Dedifferentiated amniotic fluid mesenchymal stem cell (primary cell): ENCODE results near the gene C7orf25.

Source experiments
- DNase-seq: peaks from one replicate; pipeline ENCODE4 v3.0.0-alpha.2; 2016; ENCODE audit errors: extremely low spot score

C7orf25 gene

GRCh38 chr7:42911454-42912447 lies at the start of gene C7orf25:
TSS of gene C7orf25 (minus strand) at chr7:42912070. CDS start at chr7:42910900, 1,170 bp downstream.
- peak; percentile 90 for DNase-seq

DNA sequence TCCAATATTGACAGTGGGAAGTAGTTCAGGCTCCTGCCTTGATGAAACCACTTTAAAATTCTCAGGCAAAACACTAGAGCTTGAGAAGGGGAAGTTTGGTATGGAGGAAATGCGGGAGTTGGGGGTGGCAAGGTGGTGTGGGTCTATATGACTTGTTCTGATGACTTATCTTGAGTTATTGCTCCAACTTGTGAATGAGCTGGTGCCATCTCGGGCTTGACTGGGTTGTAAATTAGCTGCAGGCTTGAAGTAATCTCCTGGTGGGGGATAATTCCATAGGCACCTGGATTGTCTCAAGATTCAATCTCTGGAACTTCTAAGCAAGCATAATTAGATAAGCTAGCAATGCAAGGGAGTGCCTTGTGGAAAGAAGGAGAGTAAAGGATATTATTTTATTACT lies 49.3 kb upstream of the C7orf25 start:
- DNase-seq: no peak

DNA sequence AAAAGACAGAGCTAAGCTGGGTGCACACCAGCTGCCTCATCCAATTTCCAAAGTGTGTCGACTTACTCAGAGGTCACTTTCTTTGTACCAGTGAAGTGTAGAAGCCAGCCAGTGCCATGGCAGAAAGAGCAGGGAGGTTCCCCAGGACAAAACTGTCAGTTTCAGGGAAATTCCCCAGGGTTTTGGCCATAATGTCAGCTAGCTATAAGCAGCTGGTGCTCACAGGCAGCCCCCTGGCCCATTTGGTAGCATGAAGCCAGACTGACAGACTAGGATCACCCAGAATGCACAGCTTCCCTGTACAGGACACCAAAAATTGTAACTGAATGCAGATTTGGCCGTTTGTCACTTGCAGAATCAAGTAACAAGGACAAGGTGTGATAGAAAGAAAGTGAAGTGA lies 48.9 kb upstream of the C7orf25 start:
- DNase-seq: no peak

DNA sequence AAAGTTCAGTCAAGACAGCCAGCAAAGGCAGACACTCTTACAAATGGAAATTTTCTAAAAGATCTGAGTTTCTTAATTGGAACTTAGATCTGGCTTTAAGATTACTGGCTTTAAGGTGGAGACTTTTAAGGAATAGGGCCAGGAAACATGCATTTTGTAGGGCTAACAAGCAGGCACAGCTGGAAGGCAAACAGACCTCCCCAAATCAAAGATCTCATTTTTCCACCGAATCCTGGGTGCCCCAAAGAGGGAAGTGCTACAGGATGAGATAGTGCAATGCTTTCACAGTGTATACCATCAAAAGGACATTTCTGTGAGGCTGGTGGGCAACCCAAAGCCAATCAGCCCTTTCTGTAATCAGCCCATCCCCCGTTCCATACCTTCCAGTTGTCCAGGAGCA lies 47.7 kb upstream of the C7orf25 start:
- DNase-seq: no peak

DNA sequence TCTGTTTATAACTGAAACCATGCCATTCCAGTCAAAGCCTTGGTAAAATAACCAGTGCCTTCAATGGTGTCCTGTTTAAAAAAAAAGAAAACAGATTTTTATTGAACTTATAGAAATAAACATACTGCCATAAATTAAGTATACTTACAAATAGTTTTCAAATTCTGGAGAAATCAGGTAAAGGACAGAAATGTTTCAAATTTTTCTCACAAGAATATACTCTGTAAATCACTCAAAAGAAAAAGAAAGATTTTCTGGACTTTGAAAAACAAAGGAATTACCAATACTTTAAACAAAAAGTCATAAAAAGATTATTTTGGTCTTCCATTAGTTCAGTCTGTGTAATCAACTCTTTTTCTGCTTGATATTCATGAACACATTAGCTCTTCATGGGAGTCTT lies 44.2 kb upstream of the C7orf25 start:
- no peak for DNase-seq

DNA sequence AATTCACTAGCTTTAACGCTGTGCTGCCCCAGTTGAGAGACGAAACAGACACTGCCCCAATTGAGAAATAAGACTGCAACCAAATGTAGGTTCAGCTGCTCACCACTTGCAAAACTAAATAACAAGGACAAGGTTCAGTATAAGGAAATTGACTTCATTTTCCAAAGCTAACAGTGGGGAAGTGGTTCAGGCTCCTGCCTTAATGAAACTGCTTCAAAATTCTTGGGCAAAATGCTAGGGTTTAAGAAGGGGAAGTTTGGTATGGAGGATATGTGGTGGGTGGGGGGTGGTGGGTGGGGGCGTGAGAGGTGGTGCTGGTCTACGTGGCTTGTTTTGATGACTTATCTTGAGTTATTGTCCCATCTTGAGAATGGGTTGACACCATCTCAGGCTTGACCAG lies 42.1 kb upstream of the C7orf25 start:
- DNase-seq: no peak

- DNase-seq: no peak
Measured at GRCh38 chr7:42952328-42952727, 40.5 kb upstream of the C7orf25 start.

DNA sequence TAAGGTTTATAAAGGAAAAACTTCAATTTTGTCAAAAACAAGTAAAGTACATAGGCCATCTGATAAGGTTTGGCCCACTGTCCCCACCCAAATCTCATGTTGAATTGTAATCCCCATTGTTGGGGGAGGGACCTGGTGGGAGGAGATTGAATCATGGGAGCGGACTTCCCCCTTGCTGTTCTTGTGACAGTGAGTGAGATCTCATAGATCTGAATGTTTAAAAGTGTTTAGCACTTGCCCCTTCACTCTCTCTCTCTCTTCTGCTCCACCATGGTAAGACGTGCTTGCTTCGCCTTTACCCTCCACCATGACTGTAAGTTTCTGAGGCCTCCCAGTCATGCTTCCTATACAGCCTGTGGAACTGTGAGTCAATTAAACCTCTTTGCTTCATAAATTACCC lies 38.5 kb upstream of the C7orf25 start:
- DNase-seq: no peak

DNA sequence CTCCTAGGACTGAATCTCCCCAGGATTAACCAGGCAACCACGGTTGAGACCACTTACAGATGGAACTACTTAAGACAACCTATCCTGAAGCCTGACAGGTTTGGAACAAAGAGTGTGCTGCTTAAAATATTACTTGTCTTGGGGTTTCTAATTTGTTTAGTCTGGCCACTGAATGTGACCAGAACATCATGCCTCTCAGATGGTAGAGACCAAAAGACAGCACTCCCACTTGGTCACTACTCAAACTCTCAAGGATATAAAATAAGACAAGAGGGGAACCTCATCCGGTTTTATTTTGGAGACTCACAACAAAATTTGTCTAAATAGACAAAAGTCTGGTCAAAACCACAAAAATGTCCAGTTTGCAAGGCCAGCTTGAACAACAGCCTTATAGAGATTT lies 35.7 kb upstream of the C7orf25 start:
- no peak for DNase-seq

DNA sequence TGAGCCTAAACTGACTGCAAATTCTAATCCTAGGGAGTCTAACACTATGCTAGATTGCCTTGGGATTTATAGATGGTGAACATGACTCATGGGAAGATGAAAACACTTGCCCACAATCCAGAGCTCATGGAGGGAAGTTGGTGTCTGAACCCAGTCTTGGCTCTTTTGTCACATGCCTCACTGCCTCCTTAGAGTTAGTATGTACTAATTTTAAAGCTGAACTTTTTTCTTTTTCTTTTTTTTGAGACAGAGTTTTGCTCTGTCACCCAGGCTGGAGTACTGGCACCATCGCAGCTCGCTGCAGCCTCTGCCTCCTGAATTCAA lies 34.7 kb upstream of the C7orf25 start:
- no peak for DNase-seq

GRCh38 chr7:42945821-42946626 lies 34.2 kb upstream of the C7orf25 start:
- DNase-seq: no peak

- DNase-seq: peak; percentile 70
Measured at GRCh38 chr7:42940985-42941847, 29.3 kb upstream of the C7orf25 start.

GRCh38 chr7:42939457-42940240 lies 27.8 kb upstream of the C7orf25 start:
- no peak for DNase-seq

DNA sequence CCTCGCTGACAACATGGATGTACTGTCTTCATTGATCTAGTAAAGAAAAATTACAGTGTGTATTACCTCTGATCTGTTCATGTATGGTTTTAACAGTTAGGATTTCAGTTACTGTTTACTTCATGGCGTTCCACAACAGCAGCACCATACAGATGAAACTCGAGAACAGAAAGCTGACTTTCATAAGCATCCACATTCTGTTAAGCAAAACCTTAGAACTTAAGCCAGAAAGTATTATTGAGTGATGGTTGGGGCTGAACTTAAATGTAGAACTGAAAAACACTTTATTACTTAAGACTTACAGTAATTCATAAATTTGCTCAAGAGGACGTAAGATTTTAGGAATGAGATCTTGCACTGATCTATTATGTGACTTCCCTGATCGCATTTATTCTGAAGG lies 24.0 kb upstream of the C7orf25 start:
- DNase-seq: no peak

- no peak for DNase-seq
Measured at GRCh38 chr7:42934291-42934690, 22.4 kb upstream of the C7orf25 start.

- no peak for DNase-seq
Measured at GRCh38 chr7:42932811-42933591, 21.1 kb upstream of the C7orf25 start.

DNA sequence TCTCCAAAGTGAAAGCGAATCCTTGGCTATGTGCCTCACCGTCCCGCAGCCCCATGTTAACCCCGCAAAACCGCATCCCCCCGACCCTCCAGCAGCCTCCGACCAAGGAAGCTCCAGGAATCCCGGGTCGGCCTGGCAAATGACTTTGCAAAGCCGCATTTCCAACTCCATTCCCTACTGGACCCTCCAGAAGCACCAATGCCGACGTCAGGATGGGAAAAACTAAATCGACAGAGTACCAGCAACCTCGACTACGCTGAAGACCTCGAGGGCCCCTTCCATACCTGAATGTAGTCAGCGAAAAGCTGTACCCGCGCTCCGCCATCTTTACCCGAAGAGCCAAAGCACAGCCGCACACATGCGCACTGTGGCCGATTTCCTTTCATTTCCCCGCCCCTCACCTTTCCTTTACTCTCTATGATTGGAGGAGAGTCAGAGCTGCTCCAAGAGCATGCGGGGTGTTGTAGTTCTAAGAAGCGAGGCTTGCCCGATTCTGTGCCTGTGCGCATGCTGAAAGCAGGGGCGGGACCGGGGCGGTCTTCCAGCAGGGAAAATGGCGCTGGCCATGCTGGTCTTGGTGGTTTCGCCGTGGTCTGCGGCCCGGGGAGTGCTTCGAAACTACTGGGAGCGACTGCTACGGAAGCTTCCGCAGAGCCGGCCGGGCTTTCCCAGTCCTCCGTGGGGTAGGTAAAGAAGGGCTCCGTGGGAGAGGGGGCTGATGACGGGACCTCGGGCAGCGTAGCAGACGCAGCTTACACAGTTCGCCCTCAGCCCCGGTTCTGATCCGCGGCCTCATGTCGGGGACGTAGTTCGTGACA lies 20.2 kb upstream of the C7orf25 start, which contains the start of the genes MRPL32 and PSMA2:
MRPL32 (plus strand) TSS at position 543 of the 818 bp plus-strand sequence; CDS start at position 554, 11 bp downstream.
PSMA2 (minus strand) TSS at position 341 of the 818 bp plus-strand sequence; CDS start at position 325, 16 bp downstream.
- DNase-seq: peak; percentile 99

DNA sequence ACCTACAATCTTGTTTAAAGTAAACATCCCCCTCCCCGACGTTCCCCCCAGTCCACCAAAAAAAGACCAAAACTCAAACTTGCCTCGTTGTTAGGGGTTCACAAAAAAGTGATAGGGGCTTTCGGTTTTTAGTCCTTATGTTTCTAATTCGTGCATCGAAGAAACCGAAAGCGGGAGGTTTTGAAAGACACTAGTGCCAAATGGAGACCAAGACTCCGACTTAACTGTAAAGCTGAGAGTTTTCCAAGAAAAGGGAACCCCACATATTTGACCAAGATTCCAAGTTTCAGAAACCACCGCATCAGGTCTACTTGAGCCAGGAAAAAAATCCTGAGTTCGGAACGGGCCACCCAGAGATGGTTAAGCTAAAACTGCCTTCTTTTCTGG lies 19.6 kb upstream of the C7orf25 start:
- DNase-seq: peak; percentile 30

- no peak for DNase-seq
Measured at GRCh38 chr7:42930889-42931288, 19.0 kb upstream of the C7orf25 start.
